Activated naive CD4-positive, alpha-beta T cell treated with anti-CD3 and anti-CD28 coated beads, Interleukin-2, amount 50 U/mL, for 24 hours (primary cell): Measurements from ENCODE around the gene GTF3C1.
A peak's percentile ranks its signal among the peaks of the same experiment; 100 is the strongest.

Experiments
- H3K27ac Mint-ChIP-seq: one replicate; pipeline ENCODE4 v1.8.0; 2021; ENCODE audit warnings: mild to moderate bottlenecking, mixed read lengths
- H3K27me3 Mint-ChIP-seq: one replicate; pipeline ENCODE4 v1.8.0; 2021; ENCODE audit warnings: mixed read lengths
- H3K36me3 Mint-ChIP-seq: one replicate; pipeline ENCODE4 v1.8.0; 2021; ENCODE audit warnings: mixed read lengths
- H3K4me1 Mint-ChIP-seq: one replicate; pipeline ENCODE4 v1.8.0; 2021; ENCODE audit warnings: mixed read lengths
- H3K4me3 Mint-ChIP-seq: one replicate; pipeline ENCODE4 v1.8.0; 2021; ENCODE audit warnings: mild to moderate bottlenecking, mixed read lengths
- H3K9me3 Mint-ChIP-seq: one replicate; pipeline ENCODE4 v1.8.0; 2021; ENCODE audit warnings: mixed read lengths

GTF3C1 gene

DNA sequence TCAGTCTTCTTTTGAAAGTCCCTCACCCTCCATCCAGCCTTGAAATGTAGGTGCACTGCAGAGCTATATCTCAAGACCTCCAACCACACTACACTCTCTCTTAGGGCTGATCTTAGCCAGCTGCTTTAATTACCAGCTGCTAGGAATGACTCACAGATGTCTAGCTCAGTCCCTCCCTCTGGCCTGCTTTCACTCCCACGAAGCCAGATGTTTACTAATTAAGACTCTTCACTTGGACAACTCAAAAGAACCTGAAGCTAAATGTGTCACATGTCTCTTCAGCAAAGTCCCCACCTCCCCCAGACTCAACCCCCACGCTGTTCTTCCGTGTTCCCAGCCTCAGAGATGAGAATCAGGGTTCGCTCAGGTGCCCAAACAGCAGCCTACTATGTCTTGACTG lies 2.6 kb downstream of the GTF3C1 start:
- H3K9me3 Mint-ChIP-seq = no peaks in the 10 kb centered on the region
- H3K27ac Mint-ChIP-seq = no peak overlapping the region
- peaks cover 12% of the 10 kb centered on the region for H3K36me3 Mint-ChIP-seq
- H3K4me1 Mint-ChIP-seq = peaks cover 48% of the 10 kb centered on the region
- no peaks in the 10 kb centered on the region for H3K27me3 Mint-ChIP-seq
- H3K4me3 Mint-ChIP-seq = peak overlapping the region; percentile 16

DNA sequence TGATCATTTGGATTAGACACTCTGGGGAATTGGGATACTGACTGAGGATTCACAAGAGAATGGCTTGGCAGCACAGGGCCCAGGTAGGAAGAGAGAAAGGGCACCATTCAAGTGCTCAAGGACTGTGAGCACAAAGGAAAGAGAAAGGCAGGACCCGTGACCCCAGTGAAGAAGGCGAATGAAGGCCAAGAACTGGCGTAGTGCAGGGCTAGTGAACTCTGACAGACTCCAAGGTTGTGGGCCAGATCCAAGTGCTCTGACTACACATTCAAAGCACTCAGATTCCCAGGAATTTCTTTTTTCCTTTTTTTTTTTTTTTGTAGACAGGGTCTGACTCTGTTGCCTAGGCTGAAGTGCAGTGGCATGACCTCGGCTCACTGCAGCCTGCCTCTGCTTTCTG lies 5.0 kb downstream of the GTF3C1 start:
- Mint-ChIP-seq H3K36me3 (peaks cover 27% of the 10 kb centered on the region), H3K9me3 (no peaks in the 10 kb centered on the region), H3K27me3 (no peaks in the 10 kb centered on the region), H3K27ac (no peak overlapping the region), H3K4me1 (peaks cover 36% of the 10 kb centered on the region), H3K4me3 (no peak overlapping the region)

DNA sequence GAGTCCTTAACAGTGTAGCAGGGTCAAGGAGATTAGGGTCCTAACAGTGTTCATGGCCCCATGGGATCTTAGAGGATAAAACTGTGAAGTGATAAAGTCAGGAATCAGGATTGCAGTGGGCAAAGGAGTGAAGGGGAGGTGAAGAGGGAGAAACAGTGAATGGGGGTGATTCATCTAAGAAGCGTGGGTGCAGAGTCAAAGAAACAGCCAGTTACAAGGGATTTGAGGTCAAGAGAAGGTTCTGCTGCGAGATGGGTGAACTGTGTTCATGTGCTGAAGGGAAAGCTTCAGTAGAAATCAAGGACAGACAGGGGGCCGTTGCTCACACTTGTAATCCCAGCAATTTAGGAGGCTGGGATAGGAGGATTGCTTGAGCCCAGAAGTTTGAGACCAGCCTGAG lies 5.9 kb downstream of the GTF3C1 start:
- Mint-ChIP-seq H3K36me3 (peaks cover 31% of the 10 kb centered on the region), H3K4me1 (peaks cover 30% of the 10 kb centered on the region), H3K9me3 (no peaks in the 10 kb centered on the region), H3K27me3 (no peaks in the 10 kb centered on the region), H3K4me3 (no peak overlapping the region), H3K27ac (no peak overlapping the region)

DNA sequence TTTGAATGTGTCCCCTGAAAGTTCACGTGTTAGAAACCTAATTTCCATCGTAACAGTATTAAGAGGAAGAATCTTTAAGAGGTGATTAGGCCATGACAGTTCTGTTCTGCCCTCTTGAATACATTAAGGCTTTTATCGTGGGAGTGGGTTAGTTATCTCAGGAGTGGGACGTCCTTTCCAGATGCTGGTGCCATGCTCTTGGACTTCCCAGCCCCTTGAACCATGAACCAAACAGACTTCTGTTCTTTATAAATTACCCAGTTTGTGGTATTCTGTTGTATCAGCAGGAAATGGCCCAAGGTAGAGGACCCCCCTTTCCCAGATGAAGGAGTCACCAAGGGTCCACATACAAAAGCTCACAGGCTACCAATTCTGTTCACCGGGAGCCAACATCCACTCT lies 10.1 kb downstream of the GTF3C1 start:
- Mint-ChIP-seq H3K36me3 (peaks cover 42% of the 10 kb centered on the region), H3K27ac (no peak overlapping the region), H3K27me3 (no peaks in the 10 kb centered on the region), H3K4me3 (no peak overlapping the region), H3K4me1 (peaks cover 3% of the 10 kb centered on the region), H3K9me3 (no peaks in the 10 kb centered on the region)

DNA sequence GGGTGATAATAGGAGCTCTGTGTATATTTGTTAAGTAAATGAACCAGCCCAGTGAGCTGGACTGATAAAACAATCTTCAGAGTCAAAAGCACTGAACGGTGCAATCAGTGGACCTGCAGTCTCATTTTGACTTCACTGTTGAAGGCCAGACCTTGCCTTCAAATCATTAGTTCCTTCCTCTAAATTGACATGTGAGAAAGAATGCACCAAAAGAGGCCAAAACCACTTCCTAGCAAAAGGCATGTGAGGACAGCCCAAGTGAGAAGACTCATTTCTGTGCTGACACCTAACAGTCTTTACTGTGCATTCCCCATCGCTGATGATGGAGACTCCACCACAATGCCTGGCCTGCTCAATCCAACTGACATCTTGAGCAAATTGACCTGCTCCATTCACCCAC lies 10.6 kb downstream of the GTF3C1 start:
- no peaks in the 10 kb centered on the region for H3K27me3 Mint-ChIP-seq
- peaks cover 40% of the 10 kb centered on the region for H3K36me3 Mint-ChIP-seq
- H3K27ac Mint-ChIP-seq = no peak overlapping the region
- no peaks in the 10 kb centered on the region for H3K9me3 Mint-ChIP-seq
- H3K4me1 Mint-ChIP-seq = peaks cover 3% of the 10 kb centered on the region
- H3K4me3 Mint-ChIP-seq = no peak overlapping the region

DNA sequence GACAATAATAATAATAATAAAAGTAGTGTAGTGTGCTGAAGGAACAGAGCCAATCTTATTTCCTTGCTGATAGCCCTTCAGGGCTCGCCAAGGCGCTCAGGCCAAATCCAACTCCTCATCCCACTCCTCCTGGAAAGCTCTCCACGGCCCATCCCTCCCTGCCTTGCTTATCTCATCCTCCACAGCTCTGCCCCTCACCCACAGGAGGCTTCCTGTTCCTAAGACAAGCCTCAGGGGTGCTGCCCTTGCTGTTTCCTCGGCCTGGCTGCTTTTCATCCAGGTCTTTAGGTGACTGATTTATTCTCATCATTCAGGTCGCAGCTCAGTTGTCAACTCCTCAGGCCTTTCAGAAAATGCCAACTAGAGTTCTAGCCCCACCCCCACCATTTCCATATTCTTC lies 11.2 kb downstream of the GTF3C1 start:
- Mint-ChIP-seq H3K27me3 (no peaks in the 10 kb centered on the region), H3K27ac (peak overlapping the region; percentile 81), H3K4me1 (peaks cover 3% of the 10 kb centered on the region), H3K36me3 (peaks cover 40% of the 10 kb centered on the region), H3K4me3 (no peak overlapping the region), H3K9me3 (no peaks in the 10 kb centered on the region)

GRCh38 chr16:27534256-27534655 lies 15.5 kb downstream of the GTF3C1 start:
- no peaks in the 10 kb centered on the region for H3K27me3 Mint-ChIP-seq
- peaks cover 8% of the 10 kb centered on the region for H3K4me1 Mint-ChIP-seq
- H3K27ac Mint-ChIP-seq = no peak overlapping the region
- H3K4me3 Mint-ChIP-seq = no peak overlapping the region
- H3K9me3 Mint-ChIP-seq = no peaks in the 10 kb centered on the region
- H3K36me3 Mint-ChIP-seq = peaks cover 36% of the 10 kb centered on the region

DNA sequence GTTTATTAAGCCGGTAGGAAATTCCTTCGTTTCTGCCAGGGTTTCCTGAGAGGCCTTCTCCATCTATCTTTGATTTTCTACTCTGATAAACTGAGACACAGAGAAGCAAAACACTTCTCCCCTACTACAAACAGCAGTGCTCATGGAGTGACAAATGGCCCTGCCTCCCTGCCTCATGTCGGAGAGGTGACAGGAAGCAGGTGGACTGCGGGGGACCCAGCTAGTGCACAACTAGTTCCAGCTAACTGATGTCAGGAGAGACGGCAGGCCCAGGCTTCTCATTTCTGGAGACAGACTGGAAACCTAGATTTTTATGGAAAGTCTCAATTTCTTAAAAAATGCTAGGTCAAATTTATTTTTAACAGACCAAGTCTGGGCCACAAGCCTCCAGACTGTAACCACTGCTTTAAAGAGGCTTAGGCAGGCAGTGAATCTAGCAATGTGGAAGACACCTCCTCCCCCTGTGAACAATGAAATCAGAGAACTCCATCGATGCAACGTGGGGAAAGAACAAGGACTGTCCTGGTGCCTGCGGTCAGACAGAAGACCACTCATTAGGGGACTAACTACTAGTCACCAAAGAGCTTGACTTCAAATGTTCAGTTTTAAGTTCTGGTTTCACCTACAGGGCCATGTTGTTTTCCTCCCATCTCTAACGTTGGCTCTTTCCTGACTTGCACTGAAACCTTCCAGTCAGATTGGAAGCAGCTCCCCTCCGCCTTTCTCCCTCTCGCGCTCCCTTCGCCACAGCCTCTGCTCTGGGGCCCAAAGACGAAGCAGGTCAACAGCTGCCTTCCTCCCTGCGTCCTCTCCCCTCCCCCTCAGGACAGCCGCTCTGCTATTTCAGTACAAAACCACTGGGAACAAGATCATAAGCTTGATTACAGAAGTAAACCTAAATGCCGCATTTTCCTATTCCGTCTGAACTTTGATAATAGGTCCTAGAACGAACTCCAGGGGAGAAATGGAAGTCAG lies 17.6 kb downstream of the GTF3C1 start:
- H3K36me3 Mint-ChIP-seq = peaks cover 36% of the 10 kb centered on the region
- no peak overlapping the region for H3K4me3 Mint-ChIP-seq
- no peaks in the 10 kb centered on the region for H3K27me3 Mint-ChIP-seq
- H3K9me3 Mint-ChIP-seq = no peaks in the 10 kb centered on the region
- peak overlapping the region; percentile 79 for H3K27ac Mint-ChIP-seq
- H3K4me1 Mint-ChIP-seq = peaks cover 4% of the 10 kb centered on the region

GRCh38 chr16:27531186-27531585 lies 18.5 kb downstream of the GTF3C1 start:
- Mint-ChIP-seq H3K27ac (no peak overlapping the region), H3K4me1 (peaks cover 4% of the 10 kb centered on the region), H3K36me3 (peaks cover 32% of the 10 kb centered on the region), H3K9me3 (no peaks in the 10 kb centered on the region), H3K27me3 (no peaks in the 10 kb centered on the region), H3K4me3 (no peak overlapping the region)

GRCh38 chr16:27529962-27530361 lies 19.8 kb downstream of the GTF3C1 start:
- H3K4me1 Mint-ChIP-seq = peaks cover 4% of the 10 kb centered on the region
- no peak overlapping the region for H3K4me3 Mint-ChIP-seq
- H3K27ac Mint-ChIP-seq = no peak overlapping the region
- no peaks in the 10 kb centered on the region for H3K9me3 Mint-ChIP-seq
- peaks cover 34% of the 10 kb centered on the region for H3K36me3 Mint-ChIP-seq
- H3K27me3 Mint-ChIP-seq = no peaks in the 10 kb centered on the region

DNA sequence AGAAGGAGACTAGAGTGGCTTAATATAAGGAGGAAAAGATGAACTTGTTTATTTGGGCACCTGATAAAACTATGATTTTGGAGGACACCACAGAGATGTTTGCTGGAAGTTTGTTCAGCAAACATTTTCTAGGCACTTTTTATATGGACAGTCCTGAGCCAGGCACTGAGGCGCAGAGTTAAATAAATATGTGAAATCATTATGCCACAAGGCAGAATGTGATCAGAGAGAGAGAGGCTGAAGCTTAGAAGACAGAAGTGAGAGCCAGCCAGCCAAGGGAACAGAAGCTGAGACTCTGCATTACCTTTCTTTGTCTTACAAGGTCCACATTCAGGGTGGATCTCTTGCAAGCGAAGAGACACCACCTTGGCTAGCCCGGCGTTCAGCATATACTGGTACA lies 21.4 kb downstream of the GTF3C1 start:
- Mint-ChIP-seq H3K27ac (no peak overlapping the region), H3K4me3 (no peak overlapping the region), H3K27me3 (no peaks in the 10 kb centered on the region), H3K4me1 (peaks cover 4% of the 10 kb centered on the region), H3K9me3 (no peaks in the 10 kb centered on the region), H3K36me3 (peaks cover 27% of the 10 kb centered on the region)

DNA sequence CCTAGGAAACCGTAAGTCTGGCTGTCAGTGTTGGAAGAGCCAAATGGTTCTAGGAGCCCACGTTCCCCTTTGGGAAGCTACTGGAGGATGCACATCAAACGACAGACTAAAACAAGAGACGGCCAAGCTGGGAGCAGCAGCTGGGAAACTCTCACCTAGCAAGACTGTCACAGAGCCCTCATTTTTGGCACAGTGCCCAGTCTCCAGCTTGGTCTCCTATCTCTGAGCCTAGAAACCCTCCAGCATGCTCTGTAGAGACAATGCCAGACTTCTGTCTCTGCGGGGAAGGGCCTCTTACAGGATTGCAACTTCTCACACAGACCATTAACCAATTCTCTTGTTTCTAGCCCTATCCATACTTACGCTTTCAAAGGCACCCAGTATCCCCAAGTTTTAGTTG lies 23.5 kb downstream of the GTF3C1 start:
- Mint-ChIP-seq H3K27me3 (no peaks in the 10 kb centered on the region), H3K36me3 (peaks cover 28% of the 10 kb centered on the region), H3K9me3 (no peaks in the 10 kb centered on the region), H3K27ac (no peak overlapping the region), H3K4me1 (no peaks in the 10 kb centered on the region), H3K4me3 (no peak overlapping the region)

DNA sequence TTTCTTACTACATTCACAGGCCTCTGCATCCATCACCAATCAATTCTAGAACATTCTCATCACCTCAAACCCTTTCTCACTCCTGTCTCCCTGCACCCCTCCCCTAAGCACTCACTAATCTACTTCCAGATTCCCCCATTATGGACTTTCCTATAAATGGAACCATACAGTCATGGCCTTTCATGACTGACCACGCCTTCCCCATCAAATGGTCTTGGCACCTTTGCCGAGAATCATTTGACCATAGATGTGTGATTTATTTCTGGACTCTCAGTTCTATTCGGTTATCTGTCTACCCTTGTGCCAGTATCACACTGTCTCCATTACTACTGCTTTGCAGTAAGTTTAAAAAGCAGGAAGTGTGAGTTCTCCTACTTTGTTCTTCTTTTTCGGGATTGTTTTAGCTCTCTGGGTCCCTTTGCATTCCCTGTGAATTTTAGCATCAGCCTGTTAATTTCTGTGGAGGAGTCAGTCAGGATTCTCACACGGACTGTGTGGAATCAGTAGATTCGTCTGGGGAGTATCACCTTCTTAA lies 27.5 kb downstream of the GTF3C1 start:
- peaks cover 18% of the 10 kb centered on the region for H3K36me3 Mint-ChIP-seq

GRCh38 chr16:27520982-27521673 lies 28.6 kb downstream of the GTF3C1 start:
- Mint-ChIP-seq H3K36me3 (peaks cover 16% of the 10 kb centered on the region), H3K4me3 (no peak overlapping the region), H3K27me3 (no peaks in the 10 kb centered on the region), H3K9me3 (no peaks in the 10 kb centered on the region), H3K4me1 (no peaks in the 10 kb centered on the region), H3K27ac (no peak overlapping the region)

More for the DNA sequence above, 27.5 kb downstream of the GTF3C1 start:
- Mint-ChIP-seq H3K4me1 (no peaks in the 10 kb centered on the region), H3K27me3 (no peaks in the 10 kb centered on the region), H3K27ac (no peak overlapping the region), H3K9me3 (no peaks in the 10 kb centered on the region), H3K4me3 (no peak overlapping the region)

- Mint-ChIP-seq H3K36me3 (peaks cover 22% of the 10 kb centered on the region), H3K4me3 (no peak overlapping the region), H3K27me3 (no peaks in the 10 kb centered on the region), H3K4me1 (no peaks in the 10 kb centered on the region), H3K27ac (no peak overlapping the region), H3K9me3 (no peaks in the 10 kb centered on the region)
Observed at GRCh38 chr16:27518226-27518625, 31.5 kb downstream of the GTF3C1 start.

DNA sequence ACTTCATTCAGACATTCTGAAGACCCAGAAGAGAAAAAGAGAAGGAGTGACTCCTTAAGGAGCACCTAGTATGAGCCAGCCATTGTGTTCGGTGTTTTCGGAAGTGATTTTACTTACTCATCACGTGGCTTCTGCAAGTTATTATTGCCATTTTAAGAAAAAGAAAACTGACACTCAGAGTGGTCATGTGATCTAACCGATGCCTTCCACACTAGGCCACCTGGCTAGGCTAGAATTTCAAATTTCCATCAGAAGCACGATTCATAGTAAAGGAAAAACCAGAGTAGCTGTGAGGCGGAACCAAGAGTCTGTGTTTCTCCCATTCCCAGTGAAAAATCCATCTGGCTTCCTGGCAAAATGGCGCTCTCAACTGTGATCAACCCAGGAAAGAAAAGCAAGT lies 32.0 kb downstream of the GTF3C1 start:
- Mint-ChIP-seq H3K27me3 (no peaks in the 10 kb centered on the region), H3K36me3 (peaks cover 20% of the 10 kb centered on the region), H3K9me3 (no peaks in the 10 kb centered on the region), H3K4me1 (no peaks in the 10 kb centered on the region), H3K4me3 (no peak overlapping the region), H3K27ac (no peak overlapping the region)
